Stimulated activated CD8-positive, alpha-beta memory T cell treated with anti-CD3 and anti-CD28 coated beads, Interleukin-12 subunit alpha, Interleukin-12 subunit beta, amount 100 ng/mL, for 24 hours (primary cell): ENCODE measurements around the gene F10.

ENCODE experiments used
- DNase-seq: peaks from one replicate; pipeline ENCODE4 v3.0.0-alpha.2; 2020; ENCODE audit errors: extremely low read depth

F10 gene

GRCh38 chr13:113169277-113170272 lies 47.0 kb downstream of the F10 start:
- no peak for DNase-seq

DNA sequence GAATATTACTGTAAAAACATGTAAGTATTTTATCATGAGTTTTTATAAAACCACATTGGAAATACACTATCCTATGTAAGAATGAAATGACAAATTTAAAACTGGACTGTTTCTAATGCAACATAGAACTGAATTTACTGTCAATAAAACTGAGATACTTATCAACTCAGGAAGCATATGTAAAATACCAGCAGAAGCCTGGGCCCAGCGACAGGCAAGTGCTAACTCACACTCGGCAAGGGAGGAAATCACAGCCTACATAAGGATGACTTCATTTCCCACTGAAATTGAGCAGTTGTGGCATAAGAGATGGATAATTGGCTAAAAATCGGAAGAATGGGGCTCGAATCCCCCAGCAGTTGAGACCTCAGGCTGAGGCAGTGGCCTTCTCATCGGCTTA lies 47.9 kb downstream of the F10 start:
- DNase-seq = no peak

GRCh38 chr13:113171250-113172125 lies 48.9 kb downstream of the F10 start:
- no peak for DNase-seq

DNA sequence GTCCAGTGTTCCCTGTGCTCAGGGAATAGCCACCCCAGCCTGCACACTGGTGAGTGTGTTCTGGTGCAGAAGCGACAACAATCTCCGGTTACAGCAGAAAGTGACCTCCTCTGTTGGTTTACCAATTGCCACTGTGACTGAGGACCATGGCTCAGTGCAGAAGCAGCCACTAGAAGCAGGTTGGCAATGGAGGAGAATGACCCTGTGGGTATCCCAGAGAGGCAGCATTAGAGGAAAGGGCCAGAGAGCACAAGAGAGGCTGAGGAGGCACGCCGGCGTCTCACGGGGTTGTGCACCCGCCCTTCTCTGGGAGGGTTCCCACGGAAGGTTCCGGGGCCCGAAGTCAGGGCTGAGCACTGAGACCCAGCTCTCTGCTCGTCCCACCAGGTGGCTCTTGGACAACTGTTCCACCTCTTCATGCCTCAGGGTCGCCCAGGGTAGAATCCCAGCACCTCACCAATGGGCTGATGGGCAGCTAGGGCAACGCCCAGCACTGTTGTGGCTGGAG lies 49.9 kb downstream of the F10 start:
- no peak for DNase-seq

GRCh38 chr13:113176280-113176679 lies 53.7 kb downstream of the F10 start:
- no peak for DNase-seq

DNA sequence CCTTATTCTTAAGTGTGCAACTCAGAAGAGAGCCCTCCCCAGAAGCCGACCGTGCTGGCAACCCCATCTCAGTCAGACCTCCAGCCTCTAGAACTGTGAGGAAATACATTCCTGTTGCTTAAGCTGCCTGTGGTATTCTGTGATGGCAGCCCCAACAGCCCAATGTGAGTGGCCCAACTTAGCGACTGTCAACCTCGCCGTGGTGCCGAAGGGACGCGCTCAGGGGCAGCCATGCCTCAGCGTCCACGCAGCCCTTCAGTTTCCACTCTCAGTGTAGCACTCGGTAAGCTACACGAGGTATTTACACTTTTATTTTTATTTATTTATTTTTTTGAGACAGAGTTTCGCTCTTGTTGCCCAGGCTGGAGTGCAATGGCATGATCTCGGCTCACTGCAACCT lies 54.2 kb downstream of the F10 start:
- no peak for DNase-seq

DNA sequence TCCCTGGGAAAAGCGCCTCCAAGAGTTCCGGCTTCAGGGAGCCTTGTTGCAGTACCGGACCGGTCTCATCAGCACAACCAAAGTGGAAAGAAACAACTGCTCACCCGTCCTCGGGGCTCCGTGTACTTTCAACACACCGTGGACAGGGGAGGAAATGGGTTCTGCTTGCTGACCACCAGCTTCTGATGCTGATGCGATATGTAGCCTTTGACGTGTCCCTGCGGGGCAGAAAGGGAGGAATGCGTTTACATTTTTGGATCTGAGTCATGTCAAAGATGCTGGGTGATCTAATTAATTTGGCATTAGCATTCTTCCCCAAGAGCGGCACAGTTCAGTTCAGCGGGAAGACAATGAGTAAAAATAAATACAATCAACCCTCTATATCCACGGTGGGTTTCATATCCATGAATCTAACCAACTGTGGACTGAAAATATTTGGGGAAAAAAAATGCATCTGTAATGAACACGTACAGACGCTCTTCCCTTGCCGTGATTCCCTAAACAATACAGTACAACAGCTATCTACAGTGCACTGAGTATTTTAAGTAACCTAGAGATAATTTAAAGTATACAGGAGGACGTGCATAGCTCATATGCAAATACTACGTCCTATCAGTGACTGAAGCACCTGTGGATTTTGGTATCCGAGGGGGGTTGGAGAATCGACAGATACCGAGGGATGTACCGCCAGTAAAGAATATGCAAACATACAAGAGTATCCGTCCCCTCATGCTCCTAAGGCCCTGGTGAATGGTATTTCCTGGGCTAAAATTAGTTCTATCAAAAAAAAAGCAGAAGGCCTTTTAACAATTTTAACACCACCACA lies 55.7 kb downstream of the F10 start:
- no peak for DNase-seq

DNA sequence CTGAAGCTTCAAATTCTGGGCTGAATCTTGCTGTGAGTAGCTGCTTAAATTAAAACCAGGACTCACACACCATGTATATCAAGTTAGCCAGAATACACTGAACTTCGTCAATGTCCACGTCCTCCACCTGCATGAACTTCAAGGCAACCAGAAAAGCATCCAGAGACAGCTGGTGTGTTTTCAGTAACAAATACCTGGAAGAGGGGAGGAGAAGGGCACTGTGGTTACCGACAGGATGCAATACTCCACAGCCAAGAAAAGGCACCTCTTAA lies 56.2 kb downstream of the F10 start:
- no peak for DNase-seq

GRCh38 chr13:113179374-113180230 lies 57.0 kb downstream of the F10 start:
- no peak for DNase-seq

GRCh38 chr13:113182046-113182445 lies 59.4 kb downstream of the F10 start:
- no peak for DNase-seq

DNA sequence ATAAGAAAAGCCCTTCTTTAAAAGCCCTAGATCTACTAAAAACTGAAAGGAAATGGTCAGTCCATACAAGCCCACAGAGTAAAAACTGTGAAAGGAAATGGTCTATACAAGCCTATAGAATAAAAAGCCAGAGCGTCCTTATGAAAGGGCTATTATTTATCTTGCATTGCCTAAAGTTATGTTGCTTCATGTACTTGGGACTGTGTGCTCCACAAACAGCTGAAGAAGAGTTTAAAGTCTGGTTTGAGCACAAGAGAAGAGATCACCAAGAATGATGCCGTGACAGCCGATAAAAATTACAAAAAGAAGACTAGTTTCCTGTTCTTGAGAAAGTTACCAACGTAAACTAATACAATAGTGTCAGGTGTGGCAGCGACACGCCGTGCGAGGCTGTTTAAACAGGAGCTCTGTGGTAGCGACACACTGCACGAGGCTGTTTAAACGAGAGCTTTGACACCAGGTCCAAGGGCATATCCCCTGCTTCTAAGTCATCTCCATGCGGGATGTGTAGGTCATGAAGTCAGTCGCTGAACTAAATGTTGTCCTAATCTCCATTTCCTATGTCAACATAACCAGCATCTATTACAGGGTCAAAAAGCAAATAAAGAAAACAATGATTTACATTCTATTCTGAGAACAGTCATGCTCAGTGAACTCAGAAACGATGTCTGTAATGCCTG lies 61.0 kb downstream of the F10 start:
- no peak for DNase-seq

- no peak for DNase-seq
These were observed 62.2 kb downstream of the F10 start for GRCh38 chr13:113184568-113185440.

GRCh38 chr13:113186061-113186900 lies 63.7 kb downstream of the F10 start:
- DNase-seq = no peak

DNA sequence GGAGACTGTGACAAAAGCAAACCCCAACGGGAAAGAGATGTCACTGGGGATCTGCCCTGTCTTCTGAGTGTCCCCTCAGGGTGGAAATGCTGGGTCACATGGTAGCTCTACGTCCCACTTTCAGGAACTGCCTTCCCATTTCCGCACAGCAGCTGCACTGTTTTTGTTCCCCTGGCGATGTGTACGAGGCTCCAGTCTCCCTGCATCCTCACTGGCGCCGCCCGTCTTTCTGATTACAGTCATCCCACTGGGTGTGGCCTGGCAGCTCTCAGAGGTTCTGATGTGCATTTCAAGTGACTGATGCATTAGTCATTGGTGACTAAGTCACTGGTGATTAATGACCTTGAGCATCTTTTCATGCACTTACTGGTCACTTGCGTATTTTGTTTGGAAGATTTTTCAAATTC lies 64.7 kb downstream of the F10 start:
- peak; percentile 32 for DNase-seq

- no peak for DNase-seq
These were observed 65.5 kb downstream of the F10 start for GRCh38 chr13:113187883-113188665.

DNA sequence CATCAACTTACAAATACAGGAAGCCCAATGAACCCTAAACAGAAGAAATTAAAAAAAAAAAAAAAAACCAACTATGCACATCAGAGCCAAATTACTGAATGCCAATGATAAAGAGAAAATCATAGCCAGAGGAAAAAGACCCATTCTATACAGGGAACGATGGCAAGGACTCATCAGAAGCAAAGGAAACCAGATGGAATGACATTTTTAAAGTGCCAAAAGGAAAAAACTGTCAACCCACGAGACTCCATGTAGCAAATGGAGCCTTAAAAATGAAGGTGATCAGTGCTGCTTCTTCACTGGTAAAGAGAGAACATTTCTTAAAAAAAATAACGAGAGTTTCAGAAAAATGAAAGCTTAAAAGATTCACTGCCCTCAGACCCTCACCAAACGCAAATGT lies 67.6 kb downstream of the F10 start:
- DNase-seq = no peak

GRCh38 chr13:113192279-113192678 lies 69.7 kb downstream of the F10 start:
- no peak for DNase-seq

- DNase-seq = no peak
These were observed 70.3 kb downstream of the F10 start for GRCh38 chr13:113192902-113193301.
